Stomach smooth muscle (tissue), 2 donors: ENCODE measurements around the gene FGR.
"Not testable (repeated sequence)": the region's sequence is repeated elsewhere in the genome, so short reads cannot be mapped to it uniquely, and the experiment has no call there.

Experiments used
- H3K27ac ChIP-seq: one replicate; pipeline ENCODE4 v1.7.0; 2013; ENCODE audit warnings: mild to moderate bottlenecking, low read length, inconsistent platforms
- H3K27me3 ChIP-seq, 2 donors: one replicate each; pipeline ENCODE4 v1.7.0; 2013; ENCODE audit warnings: low read length in 2 of 2; ENCODE audit not compliant: insufficient read depth in 2 of 2, control insufficient read depth in 1 of 2
- H3K36me3 ChIP-seq, 2 donors: one replicate each; pipeline ENCODE4 v1.7.0; 2013; ENCODE audit warnings: low read length in 2 of 2; ENCODE audit not compliant: control insufficient read depth in 2 of 2, insufficient read depth in 2 of 2
- H3K4me1 ChIP-seq: one replicate; pipeline ENCODE4 v1.7.0; 2013; ENCODE audit warnings: low read length; ENCODE audit not compliant: control insufficient read depth, insufficient read depth
- H3K4me3 ChIP-seq, 2 donors: one replicate each; pipeline ENCODE4 v1.7.0; 2013; ENCODE audit warnings: low read length in 2 of 2
- H3K9ac ChIP-seq, 2 donors: one replicate each; pipeline ENCODE4 v1.7.0; 2013; ENCODE audit warnings: low read length in 2 of 2, mild to moderate bottlenecking in 1 of 2
- H3K9me3 ChIP-seq, 2 donors: one replicate each; pipeline ENCODE4 v1.7.0; 2013; ENCODE audit warnings: low read length in 2 of 2; ENCODE audit not compliant: control insufficient read depth in 2 of 2
- donor health status: healthy.
- donor health status: Pancreatic carcinoma.

Gene FGR

GRCh38 chr1:27624467-27625178 is 10.4 kb downstream of the FGR start:
- Histone ChIP-seq H3K4me1 (peaks cover 3% of the 10 kb centered on the region), H3K9me3 (no peaks in the 10 kb centered on the region), H3K27ac (no peak overlapping the region), H3K9ac (no peak overlapping the region), H3K4me3 (no peak overlapping the region), H3K36me3 (no peaks in the 10 kb centered on the region), H3K27me3 (peaks cover 0 to 4% of the 10 kb centered on the region in 2 donors)

GRCh38 chr1:27623327-27624212 is 11.4 kb downstream of the FGR start:
- peaks cover 0 to 4% of the 10 kb centered on the region in 2 donors for H3K27me3 ChIP-seq
- H3K9ac ChIP-seq, result no peak overlapping the region
- no peaks in the 10 kb centered on the region for H3K36me3 ChIP-seq
- H3K9me3 ChIP-seq, result no peaks in the 10 kb centered on the region
- no peak overlapping the region for H3K27ac ChIP-seq
- H3K4me3 ChIP-seq, result no peak overlapping the region
- H3K4me1 ChIP-seq, result peaks cover 3% of the 10 kb centered on the region

GRCh38 chr1:27622828-27623227 is 12.2 kb downstream of the FGR start:
- Histone ChIP-seq H3K9ac (no peak overlapping the region), H3K27ac (no peak overlapping the region), H3K9me3 (no peaks in the 10 kb centered on the region), H3K4me1 (peaks cover 3% of the 10 kb centered on the region), H3K27me3 (peaks cover 0 to 4% of the 10 kb centered on the region in 2 donors), H3K36me3 (no peaks in the 10 kb centered on the region), H3K4me3 (no peak overlapping the region)

- H3K4me1 ChIP-seq, result peaks cover 3% of the 10 kb centered on the region
- H3K36me3 ChIP-seq, result no peaks in the 10 kb centered on the region
- H3K27me3 ChIP-seq, result peaks cover 0 to 4% of the 10 kb centered on the region in 2 donors
- no peak overlapping the region for H3K4me3 ChIP-seq
- no peaks in the 10 kb centered on the region for H3K9me3 ChIP-seq
- H3K9ac ChIP-seq, result no peak overlapping the region
- no peak overlapping the region for H3K27ac ChIP-seq
Observed at GRCh38 chr1:27621051-27621920, 13.7 kb downstream of the FGR start.

- H3K4me1 ChIP-seq, H3K4me3 ChIP-seq, H3K27me3 ChIP-seq, H3K27ac ChIP-seq, H3K36me3 ChIP-seq, H3K9me3 ChIP-seq, H3K9ac ChIP-seq: not testable (repeated sequence)
Observed at GRCh38 chr1:27619782-27620438, 15.1 kb downstream of the FGR start.

- no peak overlapping the region for H3K4me3 ChIP-seq
- peaks cover 5 to 7% of the 10 kb centered on the region in 2 donors for H3K27me3 ChIP-seq
- H3K27ac ChIP-seq, result no peak overlapping the region
- no peaks in the 10 kb centered on the region for H3K36me3 ChIP-seq
- no peaks in the 10 kb centered on the region for H3K9me3 ChIP-seq
- H3K4me1 ChIP-seq, result peaks cover 6% of the 10 kb centered on the region
- H3K9ac ChIP-seq, result no peak overlapping the region
Observed at GRCh38 chr1:27618341-27619082, 16.5 kb downstream of the FGR start.

- H3K36me3 ChIP-seq, result no peaks in the 10 kb centered on the region
Observed at GRCh38 chr1:27617420-27617819, 17.6 kb downstream of the FGR start.

GRCh38 chr1:27616441-27616840 is 18.5 kb downstream of the FGR start:
- Histone ChIP-seq H3K27ac (no peak overlapping the region), H3K9me3 (no peaks in the 10 kb centered on the region), H3K4me3 (no peak overlapping the region), H3K4me1 (peaks cover 6% of the 10 kb centered on the region), H3K36me3 (no peaks in the 10 kb centered on the region), H3K27me3 (peaks cover 5 to 7% of the 10 kb centered on the region in 2 donors), H3K9ac (no peak overlapping the region)

More at GRCh38 chr1:27617420-27617819, 17.6 kb downstream of the FGR start:
- Histone ChIP-seq H3K27me3 (peaks cover 5 to 7% of the 10 kb centered on the region in 2 donors), H3K27ac (no peak overlapping the region), H3K4me1 (peaks cover 6% of the 10 kb centered on the region), H3K4me3 (no peak overlapping the region), H3K9me3 (no peaks in the 10 kb centered on the region), H3K9ac (no peak overlapping the region)

- no peak overlapping the region for H3K27ac ChIP-seq
- H3K9ac ChIP-seq, result no peak overlapping the region
- peaks cover 6% of the 10 kb centered on the region for H3K4me1 ChIP-seq
- no peak overlapping the region for H3K4me3 ChIP-seq
- H3K27me3 ChIP-seq, result peaks cover 5 to 7% of the 10 kb centered on the region in 2 donors
- no peaks in the 10 kb centered on the region for H3K9me3 ChIP-seq
- no peaks in the 10 kb centered on the region for H3K36me3 ChIP-seq
Observed at GRCh38 chr1:27615346-27616192, 19.4 kb downstream of the FGR start.
